Measurements from ENCODE around the gene ANKRD63.

ANKRD63 gene

DNA sequence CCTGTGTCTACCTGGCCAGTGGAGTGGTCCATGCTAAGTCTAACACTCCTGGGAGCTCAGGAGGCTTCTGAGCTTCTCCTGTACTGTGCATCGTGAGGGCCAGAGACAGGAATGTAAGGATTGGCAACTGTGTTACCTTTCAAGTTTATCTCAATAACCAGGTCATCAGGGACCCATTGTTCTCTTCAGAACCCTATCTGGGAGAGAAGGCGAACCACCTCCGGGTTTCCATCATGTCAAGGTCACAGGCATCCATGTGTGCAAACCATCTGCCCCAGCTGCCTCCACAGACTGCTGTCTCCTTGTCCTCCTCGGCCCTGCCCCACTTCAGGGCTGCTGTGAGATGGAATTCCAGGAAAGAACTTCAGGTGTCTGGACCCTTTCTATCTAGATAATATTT is 5.9 kb downstream of the ANKRD63 start:
- no peak for DNase-seq

DNA sequence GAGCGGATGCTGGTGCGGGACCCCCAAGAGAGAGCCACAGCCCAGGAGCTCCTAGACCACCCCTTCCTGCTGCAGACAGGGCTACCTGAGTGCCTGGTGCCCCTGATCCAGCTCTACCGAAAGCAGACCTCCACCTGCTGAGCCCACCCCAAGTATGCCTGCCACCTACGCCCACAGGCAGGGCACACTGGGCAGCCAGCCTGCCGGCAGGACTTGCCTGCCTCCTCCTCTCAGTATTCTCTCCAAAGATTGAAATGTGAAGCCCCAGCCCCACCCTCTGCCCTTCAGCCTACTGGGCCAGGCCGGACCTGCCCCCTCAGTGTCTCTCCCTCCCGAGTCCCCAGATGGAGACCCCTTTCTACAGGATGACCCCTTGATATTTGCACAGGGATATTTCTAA is 6.9 kb downstream of the ANKRD63 start:
- DNase-seq: no peak

DNA sequence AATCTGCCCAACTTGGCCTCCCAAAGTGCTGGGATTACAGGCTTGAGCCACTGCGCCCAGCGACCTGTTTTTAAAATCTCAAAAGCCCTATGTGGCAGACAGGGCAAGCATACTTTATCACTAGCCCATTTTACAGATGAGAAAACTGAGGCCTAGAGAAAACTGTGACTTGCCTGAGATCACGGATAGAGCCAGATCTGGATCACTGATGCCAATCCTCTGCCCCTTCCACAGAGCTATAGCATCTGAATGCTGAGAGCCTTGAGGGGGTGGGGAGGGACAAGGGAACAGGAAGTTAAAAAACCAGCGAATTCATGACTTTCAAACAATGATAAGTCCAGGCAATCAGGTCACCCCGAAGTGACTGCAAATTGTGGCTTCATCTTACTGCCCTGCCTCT is 7.3 kb downstream of the ANKRD63 start:
- DNase-seq: no peak

DNA sequence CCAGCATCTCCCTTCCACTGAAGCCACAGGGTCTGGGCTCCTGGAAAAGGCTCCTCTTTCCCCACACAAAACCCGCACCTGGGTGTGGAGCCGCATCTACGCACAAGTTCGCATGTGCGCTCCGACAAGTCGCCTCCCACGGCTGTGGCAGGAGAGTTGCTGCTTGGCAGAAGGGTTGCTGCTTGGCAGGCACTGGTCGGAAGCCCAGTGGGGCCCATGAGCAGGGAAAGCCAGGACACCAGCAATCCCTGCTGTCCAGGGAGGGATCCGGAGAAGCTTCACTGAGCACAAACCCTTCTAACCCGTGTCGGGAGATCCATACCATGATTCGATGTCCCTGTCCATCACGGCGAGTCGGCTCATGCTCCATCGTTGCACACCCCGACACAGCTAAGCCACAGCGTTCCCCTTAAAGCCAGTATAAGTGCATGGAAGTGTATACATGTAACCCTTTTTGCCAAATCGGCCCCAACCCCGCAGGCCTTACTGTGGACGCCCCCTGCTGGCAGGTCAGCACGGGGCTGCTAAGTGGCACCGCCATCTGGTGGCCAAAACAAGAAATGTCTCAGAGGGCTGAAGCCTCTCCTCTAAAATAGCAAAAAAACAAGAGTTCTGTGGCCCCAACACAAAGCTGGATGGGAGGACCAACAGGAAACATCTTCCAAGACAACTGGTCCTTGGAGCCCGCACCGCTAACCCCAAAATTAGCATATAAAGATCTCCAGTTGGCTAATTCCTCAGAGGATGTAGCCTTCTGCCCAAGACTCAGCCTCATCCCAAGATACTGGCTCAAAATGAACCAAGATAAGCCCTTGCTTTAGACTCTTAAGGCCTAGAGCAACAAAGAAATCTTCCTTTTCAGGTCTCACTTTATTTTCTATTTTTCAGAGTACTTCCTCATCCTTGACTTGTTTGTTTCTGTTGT is 8.3 kb downstream of the ANKRD63 start:
- DNase-seq: peak; percentile 80

DNA sequence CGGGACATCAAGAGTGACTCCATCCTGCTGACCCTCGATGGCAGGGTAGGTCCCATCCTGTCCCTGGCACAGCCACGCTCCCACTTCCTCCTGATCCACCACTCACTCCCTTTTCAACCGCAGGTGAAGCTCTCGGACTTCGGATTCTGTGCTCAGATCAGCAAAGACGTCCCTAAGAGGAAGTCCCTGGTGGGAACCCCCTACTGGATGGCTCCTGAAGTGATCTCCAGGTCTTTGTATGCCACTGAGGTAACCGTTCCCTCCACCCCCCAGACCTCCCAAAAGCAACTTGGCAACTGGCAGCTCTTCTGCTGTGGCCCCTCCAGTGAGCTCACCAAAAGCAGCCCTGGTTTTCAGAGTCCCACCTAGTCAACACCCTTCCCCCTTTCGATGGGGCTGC is 9.4 kb downstream of the ANKRD63 start:
- no peak for DNase-seq

DNA sequence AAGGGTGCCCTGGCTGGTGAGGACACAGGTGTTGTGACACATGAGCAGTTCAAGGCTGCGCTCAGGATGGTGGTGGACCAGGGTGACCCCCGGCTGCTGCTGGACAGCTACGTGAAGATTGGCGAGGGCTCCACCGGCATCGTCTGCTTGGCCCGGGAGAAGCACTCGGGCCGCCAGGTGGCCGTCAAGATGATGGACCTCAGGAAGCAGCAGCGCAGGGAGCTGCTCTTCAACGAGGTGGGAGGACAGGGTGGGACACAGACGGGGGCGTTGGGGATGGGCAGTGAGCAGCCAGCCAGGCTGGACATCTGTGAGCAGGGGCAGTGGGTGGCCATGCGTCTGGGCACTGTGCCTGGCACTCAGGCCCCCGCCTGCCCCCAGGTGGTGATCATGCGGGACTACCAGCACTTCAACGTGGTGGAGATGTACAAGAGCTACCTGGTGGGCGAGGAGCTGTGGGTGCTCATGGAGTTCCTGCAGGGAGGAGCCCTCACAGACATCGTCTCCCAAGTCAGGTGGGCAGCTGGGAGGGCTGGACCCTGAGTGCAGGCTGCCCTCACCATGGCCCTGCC is 10.3 kb downstream of the ANKRD63 start:
- no peak for DNase-seq

DNA sequence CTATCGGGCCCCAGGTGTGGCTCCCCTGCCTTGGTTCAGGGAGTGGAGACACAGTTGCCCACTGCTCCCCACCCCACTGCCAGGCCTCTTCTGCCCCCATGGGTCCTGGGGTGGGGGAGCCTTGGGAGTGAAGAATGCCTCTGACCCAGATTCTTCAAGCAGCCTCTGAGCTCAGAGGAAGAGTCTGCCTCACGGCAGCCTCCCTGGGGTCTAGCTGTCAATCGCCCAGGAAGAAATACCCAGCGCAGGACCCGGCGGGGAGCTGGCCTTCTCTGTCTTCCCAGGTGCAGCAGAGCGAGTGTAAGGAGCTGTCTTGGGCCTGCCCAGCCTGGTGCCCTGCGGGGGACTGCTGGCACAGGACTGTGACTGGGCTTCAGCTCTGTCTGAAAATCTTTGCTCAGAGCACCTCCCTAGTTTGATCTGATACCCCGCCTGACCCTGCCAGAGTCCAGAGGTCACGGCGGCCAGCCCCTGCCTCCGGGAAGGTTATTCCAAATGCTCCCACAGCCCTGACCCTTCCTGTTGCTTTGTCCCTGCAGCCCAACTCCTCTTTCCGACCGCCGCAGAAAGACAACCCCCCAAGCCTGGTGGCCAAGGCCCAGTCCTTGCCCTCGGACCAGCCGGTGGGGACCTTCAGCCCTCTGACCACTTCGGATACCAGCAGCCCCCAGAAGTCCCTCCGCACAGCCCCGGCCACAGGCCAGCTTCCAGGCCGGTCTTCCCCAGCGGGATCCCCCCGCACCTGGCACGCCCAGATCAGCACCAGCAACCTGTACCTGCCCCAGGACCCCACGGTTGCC is 11.0 kb downstream of the ANKRD63 start:
- no peak for DNase-seq

DNA sequence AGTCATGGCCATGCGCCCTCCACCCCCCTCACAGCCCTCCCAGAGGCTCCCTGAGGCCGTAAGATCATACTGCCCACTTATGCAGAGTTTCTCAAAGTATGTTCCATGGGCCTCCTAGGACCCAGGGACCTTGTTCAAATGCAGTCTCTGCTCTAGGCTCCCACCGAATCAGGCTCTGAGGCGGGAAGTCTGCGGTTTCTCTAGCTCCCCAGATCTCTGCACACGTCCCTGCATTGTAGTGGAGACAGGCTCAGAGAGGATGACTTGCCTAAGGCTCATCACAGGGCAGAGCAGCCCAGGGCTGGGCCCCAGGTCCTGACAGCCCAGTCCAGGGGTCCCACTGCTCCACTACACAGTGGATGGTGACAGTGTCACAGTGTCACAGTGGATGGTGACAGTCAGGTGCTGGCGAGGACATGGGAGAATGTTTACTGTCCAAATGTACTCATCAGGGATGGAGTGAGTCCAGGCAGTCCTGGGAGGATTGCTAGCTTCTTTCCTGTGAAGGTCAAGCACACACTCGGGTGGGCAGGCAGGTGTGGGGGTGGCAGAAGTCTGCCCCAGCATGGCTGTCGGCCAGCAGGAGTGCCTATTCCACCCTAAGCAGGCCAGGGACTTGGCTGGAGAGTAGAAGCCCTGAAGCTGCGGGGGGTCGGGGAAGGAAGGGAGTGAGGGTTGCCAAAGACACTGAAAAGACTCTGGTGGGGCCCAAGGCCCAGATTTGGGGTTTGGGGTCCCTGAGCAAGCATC is 12.4 kb downstream of the ANKRD63 start:
- DNase-seq: no peak

DNA sequence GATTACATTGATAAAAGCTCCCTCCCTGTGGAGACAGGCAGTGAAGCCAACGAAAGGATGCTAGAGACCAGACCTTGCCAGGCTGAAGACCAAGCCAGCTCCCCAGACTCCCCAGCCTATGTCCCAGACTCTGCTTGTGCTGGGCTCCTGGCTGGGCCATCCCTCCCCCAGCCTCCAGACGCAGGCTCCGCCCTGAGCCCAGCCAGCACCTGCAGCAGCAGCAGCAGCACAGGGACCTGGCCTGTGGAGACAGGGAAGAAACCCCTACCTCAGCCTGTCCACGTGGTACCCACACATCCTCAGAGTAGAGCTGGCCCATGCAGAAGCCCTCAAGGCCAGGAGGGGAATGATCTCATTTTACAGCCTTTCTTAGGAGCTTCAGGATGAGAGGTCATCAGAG is 13.3 kb downstream of the ANKRD63 start:
- DNase-seq: no peak

DNA sequence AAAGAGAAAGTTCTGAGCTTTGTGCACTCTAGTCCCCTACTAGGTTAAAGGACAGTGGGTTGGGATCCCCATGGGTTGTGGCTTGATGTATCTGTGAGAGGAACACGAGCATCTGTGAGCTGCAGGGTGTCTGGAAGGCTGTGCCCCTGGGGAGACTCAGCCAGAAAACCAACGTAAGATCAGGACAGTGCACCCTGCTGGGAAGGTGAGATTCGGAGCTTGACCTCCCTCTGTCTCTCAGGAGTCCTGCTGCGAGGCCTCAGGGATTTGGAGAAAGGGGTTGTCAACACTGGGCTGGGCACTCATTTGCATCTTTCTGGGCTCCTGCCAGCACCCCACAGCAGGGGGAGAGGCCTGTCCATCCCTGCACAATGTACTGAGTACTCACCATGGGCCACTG is 15.2 kb downstream of the ANKRD63 start:
- no peak for DNase-seq

DNA sequence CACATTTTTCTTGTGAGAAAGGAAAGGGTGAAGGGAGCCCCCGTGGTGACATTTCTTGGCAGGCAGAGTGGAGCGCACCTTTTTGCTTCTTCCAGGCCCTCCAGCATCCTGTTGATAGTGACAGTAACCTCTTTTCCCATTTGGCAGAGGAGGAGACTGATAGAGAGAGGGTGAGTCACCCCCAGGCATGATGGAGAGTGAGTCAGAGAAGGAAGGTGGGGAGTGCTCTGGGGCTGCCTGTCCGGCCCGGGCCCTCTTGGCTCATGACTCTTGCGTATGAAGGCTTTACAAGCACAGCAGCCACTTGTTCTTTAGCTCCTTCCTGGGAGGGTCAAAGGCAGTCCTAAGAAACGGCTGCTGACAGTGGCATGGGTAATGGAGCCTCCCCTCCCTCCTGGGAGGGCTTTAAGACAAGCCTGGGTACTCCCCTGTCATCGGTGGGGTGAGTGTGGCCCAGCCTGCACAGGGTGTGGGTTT is 16.0 kb downstream of the ANKRD63 start:
- peak; percentile 87 for DNase-seq

DNA sequence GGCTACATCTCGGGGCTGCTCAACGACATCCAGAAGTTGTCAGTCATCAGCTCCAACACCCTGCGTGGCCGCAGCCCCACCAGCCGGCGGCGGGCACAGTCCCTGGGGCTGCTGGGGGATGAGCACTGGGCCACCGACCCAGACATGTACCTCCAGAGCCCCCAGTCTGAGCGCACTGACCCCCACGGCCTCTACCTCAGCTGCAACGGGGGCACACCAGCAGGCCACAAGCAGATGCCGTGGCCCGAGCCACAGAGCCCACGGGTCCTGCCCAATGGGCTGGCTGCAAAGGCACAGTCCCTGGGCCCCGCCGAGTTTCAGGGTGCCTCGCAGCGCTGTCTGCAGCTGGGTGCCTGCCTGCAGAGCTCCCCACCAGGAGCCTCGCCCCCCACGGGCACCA is 17.0 kb downstream of the ANKRD63 start:
- no peak for DNase-seq

DNA sequence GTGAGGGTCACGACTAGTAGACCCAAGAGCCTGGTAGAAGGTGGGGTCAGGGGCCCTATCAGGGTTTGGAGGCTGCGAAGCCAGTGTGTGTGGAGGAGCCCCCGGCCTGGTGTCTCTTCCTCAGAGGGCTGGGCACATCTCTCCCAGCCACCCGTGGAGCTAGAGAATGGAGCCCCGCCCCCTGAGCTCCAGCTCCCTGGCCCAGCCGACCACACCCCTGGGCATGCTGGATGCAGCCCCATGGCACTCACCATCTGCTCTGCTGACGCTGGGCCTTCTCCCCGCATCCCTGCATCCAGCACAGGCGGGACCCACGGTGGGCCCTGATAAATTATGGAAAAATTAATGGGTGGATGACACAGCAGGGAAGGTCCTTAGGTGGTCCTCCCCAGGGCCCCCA is 17.5 kb downstream of the ANKRD63 start:
- DNase-seq: no peak

DNA sequence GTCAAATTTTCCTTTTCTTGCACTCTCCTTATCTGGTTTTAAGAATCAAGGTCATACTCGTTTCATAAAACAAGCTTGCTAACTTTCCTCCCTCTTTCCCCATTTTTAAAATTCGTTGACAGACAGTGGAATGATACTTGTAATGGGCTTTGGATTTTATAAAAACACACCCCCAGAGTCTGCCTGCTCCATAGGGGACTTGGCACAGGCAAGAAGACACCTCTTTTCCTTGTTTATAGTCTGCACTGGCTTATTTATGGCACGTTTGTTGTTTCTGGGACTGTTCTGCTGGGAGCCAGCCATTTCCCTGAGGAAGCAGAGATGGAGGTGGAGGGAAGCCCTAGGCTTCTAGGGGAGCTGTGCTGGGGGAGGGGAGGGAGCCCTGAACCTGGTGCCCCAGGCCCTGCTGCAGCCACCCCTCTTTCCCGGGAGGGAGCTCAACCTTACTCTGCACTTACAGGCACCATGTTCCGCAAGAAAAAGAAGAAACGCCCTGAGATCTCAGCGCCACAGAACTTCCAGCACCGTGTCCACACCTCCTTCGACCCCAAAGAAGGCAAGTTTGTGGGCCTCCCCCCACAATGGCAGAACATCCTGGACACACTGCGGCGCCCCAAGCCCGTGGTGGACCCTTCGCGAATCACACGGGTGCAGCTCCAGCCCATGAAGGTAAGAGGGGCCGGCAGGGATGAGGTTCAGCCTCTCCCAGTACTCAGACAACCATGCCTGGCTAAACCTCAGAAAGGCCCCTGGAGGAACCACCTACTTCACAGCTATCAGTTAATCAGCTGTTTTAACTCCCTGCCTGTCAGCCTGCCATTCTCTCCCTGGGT is 18.3 kb downstream of the ANKRD63 start:
- DNase-seq: no peak

DNA sequence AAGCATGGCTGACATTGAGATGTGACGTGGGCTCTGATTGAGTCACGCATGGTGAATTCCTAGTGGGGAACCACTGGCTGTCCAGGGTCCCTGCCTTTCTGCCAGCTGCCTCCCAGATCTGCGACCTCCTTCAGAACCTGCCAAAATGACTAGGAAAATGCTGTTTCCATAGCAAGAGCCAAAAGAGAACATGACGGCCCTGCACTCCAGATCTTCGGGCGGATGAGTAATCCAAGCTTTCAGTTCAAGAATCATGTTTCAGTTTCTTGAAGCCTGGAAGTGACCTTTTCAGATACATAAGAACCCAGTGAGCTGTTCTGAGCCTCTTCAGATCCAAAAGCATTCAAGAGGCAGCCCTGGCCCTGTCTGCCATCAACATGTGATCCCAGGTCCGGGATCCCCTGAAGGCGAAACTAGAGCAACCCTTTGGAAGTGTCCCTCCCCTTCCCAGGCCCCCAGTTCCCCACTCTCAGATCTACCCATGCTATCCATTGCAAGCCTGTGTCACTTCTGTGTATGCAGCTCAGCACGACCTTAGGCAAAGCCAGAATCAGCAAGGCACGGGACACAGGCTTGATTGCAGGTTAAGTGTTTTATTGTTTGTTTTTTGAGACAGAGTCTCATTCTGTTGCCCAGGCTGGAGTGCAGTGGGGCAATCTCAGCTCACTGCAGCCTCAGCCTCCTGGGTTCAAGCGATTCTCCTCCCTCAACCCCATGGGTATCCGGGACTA is 19.7 kb downstream of the ANKRD63 start:
- DNase-seq: peak; percentile 62

DNA sequence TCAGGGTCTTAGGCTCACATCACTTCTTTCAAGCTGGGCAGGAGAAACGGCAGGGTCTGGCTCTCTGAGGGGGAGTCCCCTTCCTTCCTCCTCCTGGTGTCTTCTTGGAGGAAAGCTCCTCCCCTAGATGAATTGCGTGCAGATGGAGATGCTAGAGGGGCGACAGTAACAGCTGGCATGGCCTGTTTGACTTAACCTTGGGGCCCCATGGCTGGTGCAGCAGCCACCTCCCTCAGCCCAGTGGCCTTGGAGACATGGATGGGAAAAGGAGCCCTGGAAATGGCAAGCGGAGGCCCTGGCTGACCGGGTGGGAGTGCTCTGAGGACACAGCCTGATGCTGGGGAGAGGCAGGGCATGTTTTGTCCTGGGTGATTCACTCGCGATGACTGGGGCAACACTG is 23.8 kb downstream of the ANKRD63 start:
- no peak for DNase-seq

DNA sequence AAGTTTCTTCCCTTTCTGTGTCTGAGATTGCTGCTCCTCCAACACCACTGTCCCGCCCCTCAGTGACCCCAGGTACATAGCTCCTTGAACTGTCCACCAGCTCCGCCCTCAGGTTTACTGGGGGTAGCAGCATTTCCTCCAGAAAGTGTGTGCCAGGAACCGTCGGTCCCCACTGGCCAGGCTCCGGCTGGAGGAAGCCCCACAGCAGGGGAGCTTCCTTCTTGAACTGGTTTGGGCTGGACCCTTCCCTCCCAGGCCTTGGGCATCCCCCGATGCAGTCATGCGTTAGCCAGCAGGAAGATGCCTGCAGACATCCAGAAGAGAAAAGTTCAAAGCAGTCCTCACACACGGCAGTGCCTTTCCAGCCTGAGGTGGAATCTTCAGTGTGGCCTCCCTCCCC is 24.3 kb downstream of the ANKRD63 start:
- no peak for DNase-seq

DNA sequence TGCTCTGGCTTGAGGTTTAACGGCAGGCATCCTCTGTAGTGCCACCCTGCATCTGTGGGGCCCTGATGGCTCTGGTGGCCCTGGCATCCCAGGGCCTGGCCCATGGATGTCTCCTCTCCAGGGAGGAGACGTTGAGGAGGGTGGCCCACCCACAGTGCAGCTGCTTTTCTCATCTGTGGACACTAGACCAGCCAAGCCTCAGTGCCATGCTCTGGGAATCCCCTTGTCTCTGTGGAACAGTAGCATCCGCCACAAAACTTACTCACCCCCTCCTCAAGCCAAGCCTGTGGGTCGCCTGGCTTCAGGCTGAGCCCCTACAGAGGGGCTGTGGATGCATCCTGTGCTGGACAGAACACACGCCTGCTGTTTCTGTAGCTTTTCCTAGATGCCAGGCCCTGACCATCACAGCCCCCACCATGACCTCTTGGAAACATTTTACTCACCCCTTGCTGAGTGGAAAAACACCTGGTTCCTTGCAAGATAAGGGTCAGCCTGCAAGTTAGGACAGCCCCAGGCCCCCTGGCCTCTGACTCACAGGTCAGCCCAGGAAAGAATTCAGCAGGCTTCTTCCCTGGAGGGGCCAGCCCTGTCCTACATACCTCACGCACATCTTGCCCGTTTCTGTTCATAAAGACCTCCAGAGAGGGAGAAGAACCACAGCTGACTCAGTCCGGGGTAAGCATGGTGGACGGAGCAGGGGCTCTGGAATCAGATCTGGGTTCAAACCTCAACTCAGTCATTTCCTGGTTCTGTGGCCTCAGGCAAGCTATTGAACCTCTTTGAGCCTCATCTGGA is 25.0 kb downstream of the ANKRD63 start:
- DNase-seq: no peak

DNA sequence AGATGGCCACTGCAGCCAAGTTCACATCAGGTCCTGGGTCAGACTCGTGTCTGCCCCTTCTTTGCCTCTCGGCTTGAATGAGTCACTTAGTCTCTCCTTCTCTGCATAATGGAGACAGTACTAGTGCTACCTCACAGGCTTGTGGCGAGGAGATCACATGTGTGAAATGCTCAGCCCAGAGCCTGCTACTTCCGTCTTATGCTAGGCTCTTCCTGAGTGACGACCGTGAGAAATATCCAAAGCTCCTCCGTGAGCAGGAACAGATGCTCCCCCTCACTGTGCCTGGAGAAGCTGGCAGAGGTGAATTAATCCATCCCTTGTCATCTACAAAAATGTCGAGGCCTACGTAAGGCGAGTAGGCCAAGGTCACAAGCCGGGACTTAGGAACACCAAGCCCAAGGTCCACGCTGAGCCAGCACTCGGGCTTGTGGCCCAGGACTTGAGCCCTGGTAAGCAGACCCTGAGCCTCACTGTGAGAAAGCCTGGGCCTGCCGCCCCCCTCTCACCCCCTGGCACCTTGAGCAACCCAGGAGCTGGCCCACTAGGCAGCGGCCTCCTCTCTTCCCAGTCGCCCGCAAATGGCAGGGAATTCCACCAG is 26.1 kb downstream of the ANKRD63 start:
- DNase-seq: no peak

DNA sequence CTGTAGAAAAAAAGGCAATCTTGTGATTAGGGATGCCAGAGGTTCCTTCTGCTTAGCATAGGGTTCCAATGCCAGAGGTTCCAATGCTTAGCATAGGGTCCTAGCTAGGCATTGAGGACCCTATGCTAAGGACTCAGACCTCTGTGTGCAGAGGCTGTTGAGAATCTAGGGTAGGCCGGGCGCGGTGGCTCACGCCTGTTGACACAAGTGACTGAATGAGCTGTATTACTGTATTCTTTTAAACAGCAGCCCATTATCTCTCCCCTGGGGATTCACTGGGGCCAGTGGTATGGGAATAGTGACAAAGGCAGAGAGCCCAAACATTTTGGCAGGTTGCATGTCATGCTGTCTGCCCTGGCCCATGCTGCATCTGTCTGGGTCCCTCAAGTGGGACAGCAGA is 27.8 kb downstream of the ANKRD63 start:
- no peak for DNase-seq
